Measurements from ENCODE around the gene RNF214. TPM values are rescaled to one million over a fixed set of nuclear protein-coding genes. Genes with fewer than 3 reads are reported as not detected.

The RNF214 gene
- polyA plus RNA-seq, 1 donor (not counting 4 experiments of a cell fraction or from before 2014, with no cell fraction given), result 11.8 TPM

GRCh38 chr11:117186431-117186761 lies 46.1 kb upstream of the RNF214 start:
- dilution Hi-C loops (cut with MboI; ENCODE audit: extremely low pct_ligation_motif_present, low sequenced_read_pairs), result no loop called here

GRCh38 chr11:117187007-117187406 lies 45.5 kb upstream of the RNF214 start:
- H3K4me1 ChIP-seq (ENCODE audit: control insufficient read depth, extremely low read depth, insufficient read depth, low read length), result no peaks in the 10 kb centered on the region
- TF ChIP-seq EZH2 (IDR thresholded peaks at IDR 0.05; ENCODE audit: low read length), result no peak
- TF ChIP-seq, protein P1, sequence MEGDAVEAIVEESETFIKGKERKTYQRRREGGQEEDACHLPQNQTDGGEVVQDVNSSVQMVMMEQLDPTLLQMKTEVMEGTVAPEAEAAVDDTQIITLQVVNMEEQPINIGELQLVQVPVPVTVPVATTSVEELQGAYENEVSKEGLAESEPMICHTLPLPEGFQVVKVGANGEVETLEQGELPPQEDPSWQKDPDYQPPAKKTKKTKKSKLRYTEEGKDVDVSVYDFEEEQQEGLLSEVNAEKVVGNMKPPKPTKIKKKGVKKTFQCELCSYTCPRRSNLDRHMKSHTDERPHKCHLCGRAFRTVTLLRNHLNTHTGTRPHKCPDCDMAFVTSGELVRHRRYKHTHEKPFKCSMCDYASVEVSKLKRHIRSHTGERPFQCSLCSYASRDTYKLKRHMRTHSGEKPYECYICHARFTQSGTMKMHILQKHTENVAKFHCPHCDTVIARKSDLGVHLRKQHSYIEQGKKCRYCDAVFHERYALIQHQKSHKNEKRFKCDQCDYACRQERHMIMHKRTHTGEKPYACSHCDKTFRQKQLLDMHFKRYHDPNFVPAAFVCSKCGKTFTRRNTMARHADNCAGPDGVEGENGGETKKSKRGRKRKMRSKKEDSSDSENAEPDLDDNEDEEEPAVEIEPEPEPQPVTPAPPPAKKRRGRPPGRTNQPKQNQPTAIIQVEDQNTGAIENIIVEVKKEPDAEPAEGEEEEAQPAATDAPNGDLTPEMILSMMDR (optimal IDR thresholded peaks at IDR 0.05 in 1 of 3, IDR thresholded peaks at IDR 0.05 in 1 of 3, conservative IDR thresholded peaks at IDR 0.05 in 1 of 3; ENCODE audit: extremely low read depth in 1 of 3, insufficient read depth in 2 of 3, low read length in 3 of 3), result no peak
- no peak overlapping the region for H3K4me2 ChIP-seq (ENCODE audit: control insufficient read depth, extremely low read depth, insufficient read depth, low read depth, low read length)
- H3K79me2 ChIP-seq (ENCODE audit: control insufficient read depth, insufficient read depth, low read length), result no peaks in the 10 kb centered on the region
- dilution Hi-C loops (cut with MboI; ENCODE audit: extremely low pct_ligation_motif_present, low sequenced_read_pairs), result no loop called here
- no peaks in the 10 kb centered on the region for H3K9me3 ChIP-seq (ENCODE audit: control insufficient read depth, low read depth, low read length)
- peaks cover 11 to 32% of the 10 kb centered on the region in 2 experiments for H3K36me3 ChIP-seq (ENCODE audit: control insufficient read depth in 2 of 2, extremely low read depth in 1 of 2, insufficient read depth in 2 of 2, low read length in 2 of 2)
- no peak overlapping the region for H2AFZ ChIP-seq (ENCODE audit: control insufficient read depth, low read length)
- no peaks in the 10 kb centered on the region for H4K20me1 ChIP-seq (ENCODE audit: control insufficient read depth, extremely low read depth, insufficient read depth, low read length)
- DNase-seq (ENCODE audit: low read depth, low spot score) (no peak), FAIRE-seq (no peak)
- H3K9ac ChIP-seq (ENCODE audit: control insufficient read depth, extremely low read depth, insufficient read depth, low read length), result no peak overlapping the region
- H3K9me1 ChIP-seq (ENCODE audit: control insufficient read depth, extremely low read depth, insufficient read depth, low read length), result no peaks in the 10 kb centered on the region
- no peak overlapping the region for H3K4me3 ChIP-seq (ENCODE audit: control insufficient read depth in 2 of 3, extremely low read depth in 1 of 3, insufficient read depth in 2 of 3, low read depth in 1 of 3, low read length in 3 of 3)
- no peaks in the 10 kb centered on the region for H3K27me3 ChIP-seq (ENCODE audit: control insufficient read depth, extremely low read depth, insufficient read depth, low read length)
- H3K27ac ChIP-seq (ENCODE audit: control insufficient read depth, insufficient read depth, low read length), result no peak overlapping the region

More at GRCh38 chr11:117186431-117186761, 46.1 kb upstream of the RNF214 start:
- FAIRE-seq (no peak), DNase-seq (ENCODE audit: low read depth, low spot score) (no peak)
- Histone ChIP-seq H2AFZ (ENCODE audit: control insufficient read depth, low read length) (no peak overlapping the region), H3K9me3 (ENCODE audit: control insufficient read depth, low read depth, low read length) (no peaks in the 10 kb centered on the region), H3K79me2 (ENCODE audit: control insufficient read depth, insufficient read depth, low read length) (no peaks in the 10 kb centered on the region), H4K20me1 (ENCODE audit: control insufficient read depth, extremely low read depth, insufficient read depth, low read length) (no peaks in the 10 kb centered on the region), H3K9me1 (ENCODE audit: control insufficient read depth, extremely low read depth, insufficient read depth, low read length) (no peaks in the 10 kb centered on the region), H3K9ac (ENCODE audit: control insufficient read depth, extremely low read depth, insufficient read depth, low read length) (no peak overlapping the region), H3K4me2 (ENCODE audit: control insufficient read depth, extremely low read depth, insufficient read depth, low read depth, low read length) (no peak overlapping the region), H3K27me3 (ENCODE audit: control insufficient read depth, extremely low read depth, insufficient read depth, low read length) (no peaks in the 10 kb centered on the region), H3K4me1 (ENCODE audit: control insufficient read depth, extremely low read depth, insufficient read depth, low read length) (no peaks in the 10 kb centered on the region), H3K4me3 (ENCODE audit: control insufficient read depth in 2 of 3, extremely low read depth in 1 of 3, insufficient read depth in 2 of 3, low read depth in 1 of 3, low read length in 3 of 3) (no peak overlapping the region), H3K27ac (ENCODE audit: control insufficient read depth, insufficient read depth, low read length) (no peak overlapping the region), H3K36me3 (ENCODE audit: control insufficient read depth in 2 of 2, extremely low read depth in 1 of 2, insufficient read depth in 2 of 2, low read length in 2 of 2) (peaks cover 13 to 26% of the 10 kb centered on the region in 2 experiments)
- TF ChIP-seq EZH2 (IDR thresholded peaks at IDR 0.05; ENCODE audit: low read length), result no peak
- TF ChIP-seq, protein P1 (optimal IDR thresholded peaks at IDR 0.05 in 1 of 3, IDR thresholded peaks at IDR 0.05 in 1 of 3, conservative IDR thresholded peaks at IDR 0.05 in 1 of 3; ENCODE audit: extremely low read depth in 1 of 3, insufficient read depth in 2 of 3, low read length in 3 of 3), result no peak

All from keratinocyte (primary cell).